Common myeloid progenitor, CD34-positive (primary cell): ENCODE measurements around the gene EXTL1.
A peak's percentile ranks its signal among the peaks of the same experiment; 100 is the strongest.

Experiments used
- CTCF ChIA-PET: fragments of 350-600 bp; sonication (Branson Sonifier 250); formaldehyde crosslinking; loops from one replicate; lab custom pipeline; 2021; ENCODE audit warnings: antibody characterized with exemption; lab: Charles Lee
- POLR2A ChIA-PET: fragments of 350-600 bp; sonication (Branson Sonifier 250); formaldehyde crosslinking; loops from one replicate; lab custom pipeline; 2021; ENCODE audit warnings: antibody characterized with exemption; lab: Charles Lee
- DNase-seq, 3 donors: peaks; one replicate each; pipeline versions ENCODE4 v3.0.0 to v3.0.0-alpha.2; 2013
- H3K27ac ChIP-seq, 2 experiments: 1 replicate in 1 of 2; 2 replicates in 1 of 2; pipeline ENCODE4 v1.7.0; 2013; ENCODE audit warnings: inconsistent platforms in 2 of 2, low read length in 2 of 2, mild to moderate bottlenecking in 2 of 2, low read depth in 1 of 2, moderate library complexity in 1 of 2; ENCODE audit not compliant: severe bottlenecking in 2 of 2, insufficient read depth in 1 of 2, poor library complexity in 1 of 2
- H3K27me3 ChIP-seq, 5 experiments: replicated peaks in 2 of 5; 1 replicate in 3 of 5; 2 replicates in 2 of 5; pipeline versions ENCODE4 v1.6.1 to v1.7.0; 2013; ENCODE audit warnings: low read length in 4 of 5, mild to moderate bottlenecking in 2 of 5, moderate library complexity in 2 of 5, inconsistent platforms in 1 of 5; ENCODE audit not compliant: insufficient read depth in 5 of 5, control insufficient read depth in 4 of 5
- H3K36me3 ChIP-seq, 4 experiments: 1 replicate in 2 of 4; 2 replicates in 2 of 4; pipeline versions ENCODE4 v1.6.1 to v1.7.0; 2013; ENCODE audit warnings: low read length in 3 of 4, control low read depth in 1 of 4, mild to moderate bottlenecking in 1 of 4; ENCODE audit not compliant: control insufficient read depth in 4 of 4, insufficient read depth in 4 of 4
- H3K4me1 ChIP-seq, 4 experiments: 1 replicate in 3 of 4; 2 replicates in 1 of 4; pipeline versions ENCODE4 v1.6.1 to v1.7.1; 2013; ENCODE audit warnings: low read length in 3 of 4, mild to moderate bottlenecking in 3 of 4, control low read depth in 1 of 4, inconsistent platforms in 1 of 4, moderate library complexity in 1 of 4; ENCODE audit not compliant: control insufficient read depth in 4 of 4, insufficient read depth in 4 of 4; ENCODE audit errors: control extremely low read depth in 1 of 4
- H3K4me3 ChIP-seq, 7 experiments: 1 replicate in 4 of 7; 2 replicates in 3 of 7; pipeline versions ENCODE4 v1.5.1 to v1.7.0; 2013; ENCODE audit warnings: mild to moderate bottlenecking in 7 of 7, low read length in 6 of 7, moderate library complexity in 6 of 7, inconsistent platforms in 2 of 7, low read depth in 2 of 7, control low read depth in 1 of 7; ENCODE audit not compliant: insufficient read depth in 4 of 7, control insufficient read depth in 1 of 7; ENCODE audit errors: extremely low read depth in 1 of 7
- H3K9me3 ChIP-seq, 5 experiments: 1 replicate in 4 of 5; 2 replicates in 1 of 5; pipeline versions ENCODE4 v1.6.1 to v1.7.1; 2013; ENCODE audit warnings: low read length in 4 of 5, mild to moderate bottlenecking in 2 of 5, inconsistent platforms in 1 of 5, low read depth in 1 of 5, moderate library complexity in 1 of 5; ENCODE audit not compliant: control insufficient read depth in 4 of 5, insufficient read depth in 2 of 5; ENCODE audit errors: control extremely low read depth in 1 of 5
- WGBS: methylation state at CpG from one replicate; pipeline ENCODE4 v1.1.5; 2013; ENCODE audit not compliant: insufficient coverage; 5-methylcytosine and 5-hydroxymethylcytosine counted together

Gene EXTL1

DNA sequence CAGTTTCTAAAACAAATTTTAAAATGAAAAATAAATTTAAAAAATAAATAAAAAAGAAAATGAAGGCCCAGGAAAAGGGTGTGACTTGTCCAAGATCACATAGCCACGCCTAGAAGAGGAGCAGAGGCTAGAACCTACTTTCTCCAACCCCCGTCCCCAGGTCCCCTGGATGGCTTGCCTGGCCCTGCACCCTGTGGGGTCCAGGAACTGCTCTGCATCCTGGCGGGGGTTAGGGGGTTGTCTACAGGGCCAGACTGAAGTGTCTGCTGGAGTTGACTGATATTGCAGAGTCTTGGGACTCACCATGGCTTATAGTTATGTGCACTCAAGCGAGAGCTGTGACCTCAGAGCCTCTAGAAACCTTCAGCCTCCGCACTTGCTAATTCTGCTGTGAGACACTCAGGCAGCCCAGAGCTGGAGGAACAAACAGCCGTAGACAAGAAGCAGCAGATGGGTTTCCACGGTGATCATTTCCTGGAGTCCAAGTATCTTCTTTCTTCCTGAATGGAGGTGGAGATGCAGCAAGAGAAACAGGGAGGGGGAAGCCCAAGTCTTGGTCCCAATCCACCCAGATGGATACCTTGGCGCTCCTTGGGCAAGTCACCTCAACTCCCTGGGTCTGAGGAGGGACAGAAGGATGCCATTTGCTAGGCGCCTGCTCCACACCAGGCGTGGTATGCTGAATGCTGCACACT is 5.2 kb upstream of the EXTL1 start:
- CTCF ChIA-PET: interaction anchor here (1.0 to 1.2 kb wide), 2 partner anchors 21 to 120 kb away, joined by 3 to 5 read pairs; no protein-coding TSS in a partner anchor
- 87% methylated on average over 9 of the region's 10 CpGs for WGBS
- Histone ChIP-seq H3K27ac (no peak overlapping the region), H3K27me3 (peaks cover 0 to 7% (median 0%) of the 10 kb centered on the region in 5 experiments), H3K9me3 (no peaks in the 10 kb centered on the region), H3K4me3 (no peak overlapping the region), H3K4me1 (peaks cover 0 to 48% (median 21%) of the 10 kb centered on the region in 4 experiments), H3K36me3 (no peaks in the 10 kb centered on the region)
- peak in 1 of 3 donors; percentile 24 for DNase-seq
- POLR2A ChIA-PET: no interaction called here

DNA sequence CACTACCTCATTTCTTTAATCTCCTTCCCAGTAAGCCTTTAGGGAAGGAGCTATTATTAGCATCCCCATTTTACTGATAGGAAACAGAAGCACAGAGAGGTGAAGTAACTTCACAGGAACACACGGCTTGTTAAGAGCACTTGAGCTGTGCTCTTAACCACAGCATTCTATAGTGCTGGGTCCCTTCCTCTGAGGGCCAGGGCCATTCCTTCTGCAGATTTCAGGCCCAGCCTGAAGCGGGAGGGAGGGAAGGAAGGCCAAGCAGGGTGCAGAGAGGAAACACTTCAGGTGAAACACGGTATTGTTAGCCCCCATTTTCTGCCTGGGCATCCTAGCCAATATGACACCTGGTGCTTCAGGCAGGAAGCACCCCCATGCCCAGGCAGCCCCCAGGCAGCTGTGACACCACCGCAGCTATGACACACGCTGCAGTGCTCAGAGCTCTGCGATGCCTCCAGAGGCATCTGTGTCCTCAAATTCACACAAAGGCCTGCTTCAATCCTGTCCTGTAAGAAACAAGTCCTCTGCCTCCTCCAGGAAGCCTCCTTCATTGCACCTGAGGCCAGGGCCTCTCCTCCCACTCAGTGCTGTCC is 4.5 kb upstream of the EXTL1 start:
- POLR2A ChIA-PET: no interaction called here

DNA sequence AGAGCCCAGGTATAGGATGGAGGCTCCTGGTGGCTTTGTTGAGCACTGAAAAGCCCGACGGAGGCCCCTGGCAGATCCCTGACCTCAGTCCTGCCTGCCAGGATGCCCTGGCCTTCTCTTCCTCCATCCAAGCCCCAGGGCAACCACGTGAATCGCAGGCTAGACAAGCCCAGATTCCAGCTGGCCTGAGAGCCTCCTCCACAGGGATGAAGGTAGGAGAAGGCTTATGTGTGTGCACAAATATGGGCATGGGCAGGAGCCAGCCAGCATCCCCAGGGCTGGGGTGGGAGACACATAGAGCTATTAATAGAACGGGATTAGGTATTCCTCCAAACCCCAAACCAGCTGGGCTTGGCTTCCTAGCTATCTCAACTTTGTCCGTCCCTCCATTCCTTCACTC is 4.0 kb upstream of the EXTL1 start:
- ChIA-PET CTCF (interaction anchor here (0.6 to 1.2 kb wide), 2 partner anchors 121 to 179 kb away, joined by 3 to 5 read pairs; no protein-coding TSS in a partner anchor), POLR2A (no interaction called here)
- WGBS: 100% methylated on average over 3 of the region's 6 CpGs
- H3K27me3 ChIP-seq: peaks cover 0 to 7% (median 0%) of the 10 kb centered on the region in 5 experiments
- H3K36me3 ChIP-seq: no peaks in the 10 kb centered on the region
- peaks cover 0 to 52% (median 21%) of the 10 kb centered on the region in 4 experiments for H3K4me1 ChIP-seq
- no peak overlapping the region for H3K4me3 ChIP-seq
- H3K9me3 ChIP-seq: no peaks in the 10 kb centered on the region
- no peak for DNase-seq
- no peak overlapping the region for H3K27ac ChIP-seq

More for the DNA sequence above, 4.5 kb upstream of the EXTL1 start:
- Histone ChIP-seq H3K9me3 (no peaks in the 10 kb centered on the region), H3K27me3 (peaks cover 0 to 7% (median 0%) of the 10 kb centered on the region in 5 experiments), H3K27ac (no peak overlapping the region), H3K4me3 (no peak overlapping the region), H3K36me3 (no peaks in the 10 kb centered on the region), H3K4me1 (peaks cover 0 to 52% (median 21%) of the 10 kb centered on the region in 4 experiments)
- 71% methylated on average over 6 of the region's 6 CpGs for WGBS
- DNase-seq: peak in 1 of 3 donors; percentile 19
- CTCF ChIA-PET: interaction anchor here (1.0 to 1.2 kb wide), 2 partner anchors 22 to 121 kb away, joined by 3 to 5 read pairs; no protein-coding TSS in a partner anchor

DNA sequence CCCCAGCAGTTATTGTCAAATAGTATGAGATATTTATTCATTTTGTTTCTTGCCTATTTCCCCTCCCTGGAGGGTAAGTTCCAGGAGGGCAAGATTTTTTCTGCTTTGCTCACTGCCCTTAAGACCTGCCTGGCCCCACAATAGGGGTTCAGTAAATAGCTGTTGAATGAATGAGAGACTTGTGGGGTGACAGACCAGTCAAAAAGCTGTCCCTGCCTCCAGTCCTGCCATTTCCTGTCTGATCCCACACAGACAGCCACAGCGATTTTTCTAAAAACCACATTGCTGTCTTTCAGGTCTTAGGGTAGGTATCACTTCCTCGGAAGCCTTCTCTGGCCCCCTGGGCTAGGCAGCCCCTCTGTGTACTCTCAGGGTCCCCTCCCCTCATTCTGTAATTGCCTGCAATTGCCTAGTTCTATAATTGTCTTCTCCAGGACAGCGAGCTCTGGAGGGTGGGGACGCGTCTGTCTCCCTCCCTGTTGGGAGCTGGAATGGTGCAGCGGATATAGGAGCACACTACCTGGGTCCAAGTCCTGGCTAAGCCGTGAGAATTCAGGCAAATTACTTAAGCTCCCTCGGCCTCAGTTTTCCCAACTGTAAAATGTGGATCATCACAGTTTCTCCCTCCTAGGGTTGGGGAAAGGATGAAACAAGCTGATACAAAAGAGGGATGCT is 1.8 kb upstream of the EXTL1 start:
- CTCF ChIA-PET: interaction anchor here (0.7 to 1.3 kb wide), 5 partner anchors 10 to 22 kb away, joined by 3 to 5 read pairs (median 3); partner anchors contain the start of gene PAFAH2
- Histone ChIP-seq H3K36me3 (no peaks in the 10 kb centered on the region), H3K4me3 (no peak overlapping the region), H3K27me3 (peaks cover 0 to 7% (median 0%) of the 10 kb centered on the region in 5 experiments), H3K9me3 (no peaks in the 10 kb centered on the region), H3K4me1 (peaks cover 0 to 52% (median 21%) of the 10 kb centered on the region in 4 experiments), H3K27ac (no peak overlapping the region)
- WGBS: 54% methylated on average over 8 of the region's 8 CpGs
- POLR2A ChIA-PET: no interaction called here
- DNase-seq: peak in 2 of 3 donors; percentile 23 to 30

DNA sequence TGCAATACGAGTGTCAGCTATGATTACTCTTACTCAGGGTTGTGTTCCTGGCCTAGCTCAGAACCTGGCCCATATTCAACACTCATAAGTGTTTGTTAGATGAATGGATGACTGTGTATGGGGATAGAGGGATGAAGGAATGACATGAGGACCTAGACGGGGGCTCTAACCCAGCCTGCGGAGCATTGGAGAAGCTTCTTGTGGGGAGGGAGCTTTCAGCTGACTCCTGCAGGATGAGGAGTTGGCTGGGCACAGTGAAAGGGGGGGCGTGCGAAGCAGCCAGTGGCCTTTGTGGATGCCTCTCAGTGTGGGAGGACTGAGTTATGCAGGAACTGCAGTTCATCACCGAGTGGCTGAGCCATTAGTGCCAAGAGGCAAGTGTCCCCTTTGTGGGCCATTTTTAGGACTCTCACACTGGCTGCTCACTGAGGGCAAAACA is 1.2 kb upstream of the EXTL1 start:
- 93% methylated on average over 6 of the region's 6 CpGs for WGBS
- ChIA-PET POLR2A (no interaction called here), CTCF (interaction anchor here (0.7 to 1.7 kb wide), 6 partner anchors 10 to 24 kb away, joined by 3 to 5 read pairs (median 3); partner anchors contain the start of gene PAFAH2)
- Histone ChIP-seq H3K4me3 (no peak overlapping the region), H3K9me3 (no peaks in the 10 kb centered on the region), H3K27me3 (peaks cover 0 to 8% (median 0%) of the 10 kb centered on the region in 5 experiments), H3K27ac (no peak overlapping the region), H3K36me3 (no peaks in the 10 kb centered on the region), H3K4me1 (peaks cover 0 to 46% (median 18%) of the 10 kb centered on the region in 4 experiments)
- no peak for DNase-seq

DNA sequence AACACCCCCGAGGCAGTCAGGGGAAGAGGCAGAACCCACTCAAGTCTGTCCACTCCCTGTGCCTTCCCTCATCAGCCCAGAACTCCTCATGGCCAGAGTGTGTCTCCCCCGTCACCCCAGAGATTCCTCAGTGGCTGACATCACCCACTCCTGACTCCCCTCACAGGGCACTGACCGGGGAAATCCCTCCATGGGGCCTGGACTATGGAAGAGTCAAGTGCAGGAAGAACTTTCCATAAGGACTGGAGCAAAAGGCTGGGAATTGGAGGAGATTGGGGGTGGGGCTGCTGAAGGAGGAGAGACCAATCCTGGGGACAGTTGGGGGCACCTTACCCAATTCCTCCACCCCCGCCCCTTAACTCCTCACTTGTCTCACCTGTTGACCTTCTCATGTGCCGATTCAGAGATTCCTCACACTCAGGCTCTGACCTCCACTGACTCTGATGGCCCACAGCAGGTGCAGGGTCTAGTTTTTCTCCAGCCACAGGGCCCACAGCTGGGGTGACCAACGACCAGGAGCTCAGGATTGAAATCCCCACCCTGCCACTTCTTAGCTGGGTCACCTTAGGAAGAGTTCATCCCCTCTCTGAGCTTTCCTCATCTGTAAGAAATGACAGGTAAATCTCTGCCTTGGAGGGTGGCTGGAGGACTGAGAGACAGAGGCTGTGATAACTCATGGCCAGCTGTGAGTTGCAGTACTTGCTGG is 481 bp upstream of the EXTL1 start:
- H3K4me1 ChIP-seq: peaks cover 0 to 39% (median 14%) of the 10 kb centered on the region in 4 experiments
- no peak overlapping the region for H3K4me3 ChIP-seq
- CTCF ChIA-PET: interaction anchor here (1.4 to 2.0 kb wide), 4 partner anchors 10 to 126 kb away, joined by 3 to 8 read pairs (median 4); no protein-coding TSS in a partner anchor
- no peaks in the 10 kb centered on the region for H3K9me3 ChIP-seq
- H3K27ac ChIP-seq: no peak overlapping the region
- no peaks in the 10 kb centered on the region for H3K36me3 ChIP-seq
- peaks cover 0 to 10% (median 0%) of the 10 kb centered on the region in 5 experiments for H3K27me3 ChIP-seq
- POLR2A ChIA-PET: no interaction called here
- WGBS: 93% methylated on average over 3 of the region's 6 CpGs
- no peak for DNase-seq
